ENCODE results near the gene PGBD1.
A peak's percentile ranks its signal among the peaks of the same experiment; 100 is the strongest.

Gene PGBD1

GRCh38 chr6:28281288-28282064 is at the start of gene PGBD1:
TSS of gene PGBD1 (plus strand) at chr6:28281572. CDS start at chr6:28283814, 2,242 bp downstream.
- peak; percentile 10 to 25 for DNase-seq (ENCODE audit: extremely low read depth in 1 of 2, low read depth in 1 of 2)

GRCh38 chr6:28232785-28233184 is 48.6 kb upstream of the PGBD1 start:
- no peak for DNase-seq (ENCODE audit: extremely low read depth in 1 of 2, low read depth in 1 of 2)

- no peak for DNase-seq (ENCODE audit: extremely low read depth in 1 of 2, low read depth in 1 of 2)
These were observed 45.4 kb upstream of the PGBD1 start for GRCh38 chr6:28235912-28236452.

GRCh38 chr6:28239636-28240035 is 41.7 kb upstream of the PGBD1 start:
- no peak for DNase-seq (ENCODE audit: extremely low read depth in 1 of 2, low read depth in 1 of 2)

GRCh38 chr6:28240471-28240870 is 40.9 kb upstream of the PGBD1 start:
- no peak for DNase-seq (ENCODE audit: extremely low read depth in 1 of 2, low read depth in 1 of 2)

GRCh38 chr6:28243946-28244345 is 37.4 kb upstream of the PGBD1 start:
- no peak for DNase-seq (ENCODE audit: extremely low read depth in 1 of 2, low read depth in 1 of 2)

- no peak for DNase-seq (ENCODE audit: extremely low read depth in 1 of 2, low read depth in 1 of 2)
These were observed 36.0 kb upstream of the PGBD1 start for GRCh38 chr6:28245206-28245941.

GRCh38 chr6:28248916-28249315 is 32.5 kb upstream of the PGBD1 start:
- DNase-seq (ENCODE audit: extremely low read depth in 1 of 2, low read depth in 1 of 2), result no peak

GRCh38 chr6:28250747-28251146 is 30.6 kb upstream of the PGBD1 start:
- DNase-seq (ENCODE audit: extremely low read depth in 1 of 2, low read depth in 1 of 2), result no peak

GRCh38 chr6:28251661-28252008 is 29.7 kb upstream of the PGBD1 start:
- no peak for DNase-seq (ENCODE audit: extremely low read depth in 1 of 2, low read depth in 1 of 2)

GRCh38 chr6:28252009-28252975 is 29.1 kb upstream of the PGBD1 start, which contains the start of gene ZKSCAN4:
TSS of gene ZKSCAN4 (minus strand) at chr6:28252269. CDS start at chr6:28251980, 289 bp downstream.
- peak; percentile 27 to 66 for DNase-seq (ENCODE audit: extremely low read depth in 1 of 2, low read depth in 1 of 2)

GRCh38 chr6:28254121-28254519 is 27.3 kb upstream of the PGBD1 start:
- no peak for DNase-seq (ENCODE audit: extremely low read depth in 1 of 2, low read depth in 1 of 2)

- DNase-seq (ENCODE audit: extremely low read depth in 1 of 2, low read depth in 1 of 2), result no peak
These were observed 24.3 kb upstream of the PGBD1 start for GRCh38 chr6:28257042-28257441.

- DNase-seq (ENCODE audit: extremely low read depth in 1 of 2, low read depth in 1 of 2), result peak; percentile 21 to 37
These were observed 22.2 kb upstream of the PGBD1 start, which contains the start of gene NKAPL for GRCh38 chr6:28258877-28259777. TSS of gene NKAPL (plus strand) at chr6:28259297. CDS start at chr6:28259372, 75 bp downstream.

- no peak for DNase-seq (ENCODE audit: extremely low read depth in 1 of 2, low read depth in 1 of 2)
These were observed 17.4 kb upstream of the PGBD1 start for GRCh38 chr6:28263922-28264321.

- no peak for DNase-seq (ENCODE audit: extremely low read depth in 1 of 2, low read depth in 1 of 2)
These were observed 16.5 kb upstream of the PGBD1 start for GRCh38 chr6:28264834-28265401.

- DNase-seq (ENCODE audit: extremely low read depth in 1 of 2, low read depth in 1 of 2), result no peak
These were observed 14.8 kb upstream of the PGBD1 start for GRCh38 chr6:28266563-28266961.

- DNase-seq (ENCODE audit: extremely low read depth in 1 of 2, low read depth in 1 of 2), result peak; percentile 71 to 72
These were observed 14.2 kb upstream of the PGBD1 start, which contains the start of gene ZSCAN26 for GRCh38 chr6:28266962-28267694. TSS of gene ZSCAN26 (plus strand) at chr6:28267143. CDS start at chr6:28271920, 4,777 bp downstream.
